Measurements from ENCODE around the gene PEPD. TPM values are rescaled to one million over a fixed set of nuclear protein-coding genes. Genes with fewer than 3 reads are reported as not detected.
A peak's percentile ranks its signal among the peaks of the same experiment; 100 is the strongest.

The PEPD gene
- total RNA-seq, 1 donor = 87.9 TPM

GRCh38 chr19:33399745-33400681 is 121.6 kb downstream of the PEPD start:
- H3K4me2 ChIP-seq (ENCODE audit: insufficient read depth, low read length) = no peak overlapping the region
- H3K36me3 ChIP-seq (ENCODE audit: insufficient read depth, low read length) = no peaks in the 10 kb centered on the region
- TF ChIP-seq CTCF (IDR thresholded peaks at IDR 0.05; ENCODE audit: extremely low read depth, low read depth, low read length) = no peak
- peak; percentile 73 for DNase-seq (ENCODE audit: insufficient read length, low spot score, missing footprints)
- H4K20me1 ChIP-seq (ENCODE audit: insufficient read depth, low read length) = peaks cover 9% of the 10 kb centered on the region
- H2AFZ ChIP-seq (ENCODE audit: low read length) = no peak overlapping the region
- H3K27ac ChIP-seq (ENCODE audit: low read depth, low read length) = no peak overlapping the region
- peaks cover 21% of the 10 kb centered on the region for H3K4me1 ChIP-seq (ENCODE audit: insufficient read depth, low read length)
- H3K27me3 ChIP-seq (ENCODE audit: insufficient read depth, low read length) = no peaks in the 10 kb centered on the region
- no peak overlapping the region for H3K4me3 ChIP-seq (ENCODE audit: insufficient read depth, low read length)
- H3K79me2 ChIP-seq (ENCODE audit: insufficient read depth, low read length) = no peaks in the 10 kb centered on the region
- no peaks in the 10 kb centered on the region for H3K9me3 ChIP-seq (ENCODE audit: low read depth, low read length)

DNA sequence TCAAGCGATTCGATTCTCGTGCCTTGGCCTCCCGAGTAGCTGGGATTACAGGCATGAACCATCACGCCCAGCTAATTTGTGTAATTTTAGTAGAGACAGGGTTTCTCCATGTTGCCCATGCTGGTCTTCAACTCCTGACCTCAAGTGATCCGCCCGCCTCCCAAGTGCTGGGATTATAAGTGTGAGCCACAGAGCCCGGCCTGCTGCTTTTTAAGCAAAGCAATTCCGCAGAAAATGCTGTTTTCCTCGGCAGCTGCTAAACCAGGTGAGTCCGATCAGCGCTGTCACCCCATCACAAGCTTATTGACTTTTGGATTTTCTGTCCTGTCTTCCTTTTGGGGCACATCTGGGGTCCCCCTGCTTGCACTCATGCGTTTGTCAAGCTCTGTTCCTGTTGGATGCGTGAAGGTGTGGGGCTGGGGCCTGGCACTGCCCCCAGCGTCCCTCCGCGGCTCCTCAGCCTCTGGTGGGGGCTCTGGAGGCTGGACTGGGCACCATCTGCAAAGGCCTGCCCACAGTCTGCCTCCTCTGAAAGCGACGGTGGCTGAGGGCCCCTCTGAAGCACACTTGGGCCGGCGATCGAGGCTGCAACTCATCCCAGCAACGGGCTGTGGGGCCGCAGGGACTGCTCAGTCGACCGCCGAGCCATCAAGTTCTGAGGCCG is 122.4 kb downstream of the PEPD start:
- H4K20me1 ChIP-seq (ENCODE audit: insufficient read depth, low read length) = peaks cover 11% of the 10 kb centered on the region
- DNase-seq (ENCODE audit: insufficient read length, low spot score, missing footprints) = peak; percentile 22
- no peaks in the 10 kb centered on the region for H3K79me2 ChIP-seq (ENCODE audit: insufficient read depth, low read length)
- H3K9me3 ChIP-seq (ENCODE audit: low read depth, low read length) = no peaks in the 10 kb centered on the region
- TF ChIP-seq CTCF (IDR thresholded peaks at IDR 0.05; ENCODE audit: extremely low read depth, low read depth, low read length) = no peak
- H3K4me3 ChIP-seq (ENCODE audit: insufficient read depth, low read length) = no peak overlapping the region
- H2AFZ ChIP-seq (ENCODE audit: low read length) = no peak overlapping the region
- H3K27me3 ChIP-seq (ENCODE audit: insufficient read depth, low read length) = no peaks in the 10 kb centered on the region
- no peak overlapping the region for H3K27ac ChIP-seq (ENCODE audit: low read depth, low read length)
- H3K4me1 ChIP-seq (ENCODE audit: insufficient read depth, low read length) = peaks cover 29% of the 10 kb centered on the region
- H3K4me2 ChIP-seq (ENCODE audit: insufficient read depth, low read length) = no peak overlapping the region
- H3K36me3 ChIP-seq (ENCODE audit: insufficient read depth, low read length) = no peaks in the 10 kb centered on the region

DNA sequence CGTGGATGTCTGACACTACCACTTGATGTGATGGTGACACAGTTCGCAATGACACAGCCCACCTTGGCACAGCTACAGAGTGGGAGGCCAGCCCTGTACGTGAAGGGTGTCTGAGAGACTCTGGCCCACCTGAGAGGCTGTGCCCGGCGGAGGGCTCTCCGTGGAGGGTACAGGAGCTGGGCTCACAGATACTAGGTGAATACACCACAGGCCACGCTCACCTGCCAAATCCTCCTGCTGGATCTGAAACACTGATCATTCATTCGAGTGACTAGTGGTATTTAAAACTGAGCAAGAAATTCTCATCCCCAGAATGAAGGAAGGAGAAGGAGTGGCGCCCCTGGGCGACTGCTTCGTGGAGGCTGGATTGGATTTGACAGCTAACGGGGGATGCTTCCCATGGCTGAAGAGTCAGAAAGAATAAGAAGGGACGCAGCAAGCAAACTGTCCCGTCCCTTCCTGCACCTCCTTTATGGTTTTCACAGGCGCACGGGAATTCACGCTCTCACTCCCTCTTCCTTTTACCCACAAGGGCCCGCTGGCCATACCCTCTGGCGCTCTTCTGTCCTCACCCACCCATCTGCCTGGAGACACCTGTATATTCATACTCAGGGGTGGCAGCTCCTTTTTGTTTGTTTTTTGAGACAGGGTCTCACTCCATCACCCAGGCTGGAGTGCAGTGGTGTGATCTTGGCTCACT is 123.1 kb downstream of the PEPD start:
- Histone ChIP-seq H4K20me1 (ENCODE audit: insufficient read depth, low read length) (peaks cover 8% of the 10 kb centered on the region), H3K4me1 (ENCODE audit: insufficient read depth, low read length) (peaks cover 36% of the 10 kb centered on the region), H3K79me2 (ENCODE audit: insufficient read depth, low read length) (no peaks in the 10 kb centered on the region), H3K27ac (ENCODE audit: low read depth, low read length) (no peak overlapping the region), H3K27me3 (ENCODE audit: insufficient read depth, low read length) (no peaks in the 10 kb centered on the region), H3K4me2 (ENCODE audit: insufficient read depth, low read length) (no peak overlapping the region), H3K9me3 (ENCODE audit: low read depth, low read length) (no peaks in the 10 kb centered on the region), H3K4me3 (ENCODE audit: insufficient read depth, low read length) (no peak overlapping the region), H3K36me3 (ENCODE audit: insufficient read depth, low read length) (no peaks in the 10 kb centered on the region), H2AFZ (ENCODE audit: low read length) (no peak overlapping the region)
- no peak for TF ChIP-seq CTCF (IDR thresholded peaks at IDR 0.05; ENCODE audit: extremely low read depth, low read depth, low read length)
- DNase-seq (ENCODE audit: insufficient read length, low spot score, missing footprints) = peak; percentile 76

Data from osteoblast (primary cell).